ENCODE data around the gene CAP2.

CAP2 gene

GRCh38 chr6:17456711-17457110 lies 63.3 kb downstream of the CAP2 start:
- no peak for TF ChIP-seq CREB1 (IDR thresholded peaks at IDR 0.05; ENCODE audit: low read depth)

GRCh38 chr6:17457405-17457804 lies 64.0 kb downstream of the CAP2 start:
- no peak for TF ChIP-seq RAD21 (IDR thresholded peaks at IDR 0.05; ENCODE audit: low read depth)
- TF ChIP-seq TEAD4 (IDR thresholded peaks at IDR 0.05) = no peak
- no peak for TF ChIP-seq EP300 (IDR thresholded peaks at IDR 0.05; ENCODE audit: borderline replicate concordance)
- no peak for TF ChIP-seq FOXM1 (IDR thresholded peaks at IDR 0.05; ENCODE audit: borderline replicate concordance, low read depth)
- TF ChIP-seq TAF1 (IDR thresholded peaks at IDR 0.05; ENCODE audit: low read depth) = no peak
- no peak for TF ChIP-seq EGR1 (IDR thresholded peaks at IDR 0.05)
- no peak for TF ChIP-seq NFIC (IDR thresholded peaks at IDR 0.05)
- TF ChIP-seq TCF12 (IDR thresholded peaks at IDR 0.05; ENCODE audit: low read depth) = no peak
- no peak for TF ChIP-seq MAX (IDR thresholded peaks at IDR 0.05)
- TF ChIP-seq YY1 (IDR thresholded peaks at IDR 0.05; ENCODE audit: low read depth) = no peak
- no peak for TF ChIP-seq USF1 (IDR thresholded peaks at IDR 0.05)

GRCh38 chr6:17457956-17458355 lies 64.6 kb downstream of the CAP2 start:
- no peak for TF ChIP-seq REST (IDR thresholded peaks at IDR 0.05; ENCODE audit: low read depth)
- TF ChIP-seq ZBTB7A (IDR thresholded peaks at IDR 0.05; ENCODE audit: low read depth) = no peak
- TF ChIP-seq CREB1 (IDR thresholded peaks at IDR 0.05; ENCODE audit: low read depth) = no peak
- no peak for TF ChIP-seq TEAD4 (IDR thresholded peaks at IDR 0.05)
- no peak for TF ChIP-seq TAF1 (IDR thresholded peaks at IDR 0.05; ENCODE audit: low read depth)
- TF ChIP-seq YY1 (IDR thresholded peaks at IDR 0.05; ENCODE audit: low read depth) = no peak
- TF ChIP-seq NFIC (IDR thresholded peaks at IDR 0.05) = no peak
- no peak for TF ChIP-seq FOXM1 (IDR thresholded peaks at IDR 0.05; ENCODE audit: borderline replicate concordance, low read depth)
- TF ChIP-seq EGR1 (IDR thresholded peaks at IDR 0.05) = no peak

- no peak for TF ChIP-seq NFIC (IDR thresholded peaks at IDR 0.05)
- no peak for TF ChIP-seq EP300 (IDR thresholded peaks at IDR 0.05; ENCODE audit: borderline replicate concordance)
- TF ChIP-seq TAF1 (IDR thresholded peaks at IDR 0.05; ENCODE audit: low read depth) = no peak
- TF ChIP-seq TCF12 (IDR thresholded peaks at IDR 0.05; ENCODE audit: low read depth) = no peak
- no peak for TF ChIP-seq USF1 (IDR thresholded peaks at IDR 0.05)
- no peak for TF ChIP-seq CREB1 (IDR thresholded peaks at IDR 0.05; ENCODE audit: low read depth)
- TF ChIP-seq REST (IDR thresholded peaks at IDR 0.05; ENCODE audit: low read depth) = no peak
- TF ChIP-seq MAX (IDR thresholded peaks at IDR 0.05) = no peak
- no peak for TF ChIP-seq YY1 (IDR thresholded peaks at IDR 0.05; ENCODE audit: low read depth)
- no peak for TF ChIP-seq EGR1 (IDR thresholded peaks at IDR 0.05)
Observed at GRCh38 chr6:17458966-17459365, 65.6 kb downstream of the CAP2 start.

GRCh38 chr6:17460862-17461261 lies 67.5 kb downstream of the CAP2 start:
- no peak for TF ChIP-seq CEBPB (IDR thresholded peaks at IDR 0.05)
- no peak for TF ChIP-seq EGR1 (IDR thresholded peaks at IDR 0.05)
- TF ChIP-seq REST (IDR thresholded peaks at IDR 0.05; ENCODE audit: low read depth) = no peak

- TF ChIP-seq YY1 (IDR thresholded peaks at IDR 0.05; ENCODE audit: low read depth) (no peak), ZBTB7A (IDR thresholded peaks at IDR 0.05; ENCODE audit: low read depth) (no peak), USF1 (IDR thresholded peaks at IDR 0.05) (no peak), EGR1 (IDR thresholded peaks at IDR 0.05) (no peak), TAF1 (IDR thresholded peaks at IDR 0.05; ENCODE audit: low read depth) (no peak), EP300 (IDR thresholded peaks at IDR 0.05; ENCODE audit: borderline replicate concordance) (no peak), CREB1 (IDR thresholded peaks at IDR 0.05; ENCODE audit: low read depth) (no peak), MAX (IDR thresholded peaks at IDR 0.05) (no peak), REST (IDR thresholded peaks at IDR 0.05; ENCODE audit: low read depth) (no peak), TEAD4 (IDR thresholded peaks at IDR 0.05) (no peak), FOXM1 (IDR thresholded peaks at IDR 0.05; ENCODE audit: borderline replicate concordance, low read depth) (no peak), TCF12 (IDR thresholded peaks at IDR 0.05; ENCODE audit: low read depth) (no peak), CEBPB (IDR thresholded peaks at IDR 0.05) (no peak), RAD21 (IDR thresholded peaks at IDR 0.05; ENCODE audit: low read depth) (no peak), NFIC (IDR thresholded peaks at IDR 0.05) (no peak)
Observed at GRCh38 chr6:17466147-17466546, 72.8 kb downstream of the CAP2 start.
